RPMI8226 (cell line): ENCODE results near the gene METAP1.
"Not testable (repeated sequence)": the region's sequence is repeated elsewhere in the genome, so short reads cannot be mapped to it uniquely, and the experiment has no call there.

Experiments
- DNase-seq: peaks from one replicate; pipeline ENCODE4 v3.0.0-alpha.2; 2015

Gene METAP1

GRCh38 chr4:99102634-99103033, 107.1 kb downstream of the METAP1 start:
- DNase-seq = no peak

GRCh38 chr4:99103166-99103565, 107.6 kb downstream of the METAP1 start:
- DNase-seq = no peak

- DNase-seq = no peak
Observed at GRCh38 chr4:99104153-99104552, 108.6 kb downstream of the METAP1 start.

DNA sequence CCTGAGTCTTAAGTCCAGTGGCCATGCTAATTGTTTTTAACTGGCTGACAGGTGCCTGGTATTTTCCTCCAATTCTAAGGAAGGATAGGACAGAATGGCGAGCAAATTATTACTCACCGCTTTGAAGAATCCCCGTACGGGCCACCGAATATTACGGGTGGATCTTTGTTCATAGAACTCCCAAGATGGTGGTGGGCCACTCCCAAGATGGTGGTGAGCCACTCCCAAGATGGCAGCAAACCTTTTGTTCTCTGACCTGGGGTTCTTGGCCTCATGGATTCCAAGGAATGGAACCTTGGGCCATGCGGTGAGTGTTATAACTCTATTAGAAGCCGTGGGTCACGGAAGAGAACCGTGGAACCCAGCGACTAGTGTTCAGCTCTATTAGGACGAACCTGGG, 113.8 kb downstream of the METAP1 start:
- not testable (repeated sequence) for DNase-seq
